ENCODE measurements around the gene L1TD1.

The L1TD1 gene

DNA sequence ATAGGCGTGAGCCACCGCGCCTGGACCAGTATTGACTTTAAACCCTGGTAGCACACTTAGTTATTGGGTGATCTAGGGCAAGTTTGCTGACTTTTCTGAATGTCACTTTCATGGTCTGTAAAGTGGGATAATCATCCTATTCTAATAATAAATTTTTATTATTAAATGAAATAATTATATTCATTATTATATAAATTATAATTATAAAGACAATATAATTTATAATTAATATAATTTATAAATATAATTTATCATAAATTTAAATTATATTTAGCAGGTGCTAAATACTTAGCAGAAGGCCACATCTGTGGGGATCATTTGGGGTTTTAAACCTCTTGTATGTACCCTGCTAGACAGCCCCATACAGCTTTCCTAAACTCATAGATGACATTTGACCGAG, 64.9 kb downstream of the L1TD1 start:
- no peak for TF ChIP-seq Cebpa-rat (IDR thresholded peaks at IDR 0.05)
- no peaks in the 10 kb centered on the region for H3K36me3 ChIP-seq
- no peaks in the 10 kb centered on the region for H3K9me3 ChIP-seq (replicated peaks in 1 of 11)
- H3K27me3 ChIP-seq: no peaks in the 10 kb centered on the region
- H3K4me2 ChIP-seq: no peak overlapping the region
- no peak overlapping the region for H3K9ac ChIP-seq
- no peak overlapping the region for H3K4me3 ChIP-seq
- H4K20me1 ChIP-seq: no peaks in the 10 kb centered on the region
- H3K4me1 ChIP-seq: no peaks in the 10 kb centered on the region
- H3K27ac ChIP-seq: no peak overlapping the region

DNA sequence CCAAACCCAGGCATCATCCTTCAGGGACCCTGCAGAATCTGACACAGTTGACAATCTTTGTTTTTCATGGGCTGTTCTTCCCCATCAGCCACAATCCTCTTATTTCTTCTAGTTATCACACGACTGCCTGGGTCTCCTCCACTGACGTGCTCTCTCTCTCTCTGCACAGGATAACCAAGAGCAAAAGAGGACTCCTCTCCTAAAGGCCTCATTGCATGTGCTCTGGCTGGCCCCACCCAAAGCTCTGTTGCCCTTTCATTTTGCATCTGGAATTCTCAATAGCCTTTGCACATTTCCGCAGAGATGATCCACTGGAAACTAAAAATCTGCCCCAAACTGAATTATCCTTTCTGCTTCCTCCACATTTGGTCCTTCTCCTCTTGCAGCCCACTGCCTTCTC, 66.0 kb downstream of the L1TD1 start:
- Histone ChIP-seq H3K27me3 (no peaks in the 10 kb centered on the region), H3K9me3 (replicated peaks in 1 of 11) (no peaks in the 10 kb centered on the region), H3K4me1 (no peaks in the 10 kb centered on the region), H4K20me1 (no peaks in the 10 kb centered on the region), H3K9ac (no peak overlapping the region), H3K36me3 (no peaks in the 10 kb centered on the region), H3K4me2 (no peak overlapping the region), H3K27ac (no peak overlapping the region), H3K4me3 (no peak overlapping the region)
- TF ChIP-seq Cebpa-rat (IDR thresholded peaks at IDR 0.05): no peak

Measured in BLaER1 treated with 17β-estradiol and CSF1 and Interleukin-3, amounts not matched to agents 10 nM and 100 nM (cell line).